ENCODE data around the gene TMEM106C. TPM values are rescaled to one million over a fixed set of nuclear protein-coding genes. Genes with fewer than 3 reads are reported as not detected.

TMEM106C gene
- total RNA-seq, 1 donor from 2014 or later = 139 TPM

DNA sequence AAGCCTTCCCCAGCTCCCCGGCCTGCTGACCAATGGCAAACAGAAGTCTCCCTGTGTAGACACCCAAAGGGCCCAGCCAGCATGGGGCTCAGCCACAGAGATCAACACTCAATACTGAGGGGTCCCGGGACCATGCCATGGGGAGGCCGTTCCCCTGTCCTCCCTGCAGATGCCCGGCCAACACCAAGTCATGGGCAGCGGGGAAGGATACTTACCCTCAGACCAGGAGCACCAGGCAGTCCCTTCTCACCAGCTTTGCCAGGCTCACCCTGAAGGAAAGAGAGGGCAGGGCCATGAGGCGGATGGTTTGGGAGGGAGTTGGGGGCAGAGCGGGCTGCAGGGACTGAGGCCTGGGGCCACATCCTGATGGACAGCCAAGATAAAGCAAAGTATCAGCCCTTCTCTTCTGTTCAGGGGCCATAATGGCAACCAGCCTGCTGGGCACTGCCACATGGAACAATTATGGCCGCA is 21.0 kb downstream of the TMEM106C start:
- no peak overlapping the region for H3K4me3 Mint-ChIP-seq
- no peak for DNase-seq (ENCODE audit: low spot score)
- no peaks in the 10 kb centered on the region for H3K4me1 Mint-ChIP-seq (ENCODE audit: low read depth)
- H3K9me3 Mint-ChIP-seq = no peaks in the 10 kb centered on the region
- H3K27ac Mint-ChIP-seq = no peak overlapping the region
- intact Hi-C loops (cut with micrococcal nuclease) = no loop called here
- H3K36me3 Mint-ChIP-seq (ENCODE audit: low read depth) = no peaks in the 10 kb centered on the region
- H3K27me3 Mint-ChIP-seq (ENCODE audit: insufficient read depth) = peaks cover 29% of the 10 kb centered on the region

- no peak for DNase-seq (ENCODE audit: low spot score)
- H3K9me3 Mint-ChIP-seq = no peaks in the 10 kb centered on the region
- peaks cover 11% of the 10 kb centered on the region for H3K4me1 Mint-ChIP-seq (ENCODE audit: low read depth)
These were observed 22.3 kb downstream of the TMEM106C start for GRCh38 chr12:47985596-47986290.

GRCh38 chr12:47986291-47986660 is 22.9 kb downstream of the TMEM106C start:
- Mint-ChIP-seq H3K27me3 (ENCODE audit: insufficient read depth) (peaks cover 41% of the 10 kb centered on the region), H3K36me3 (ENCODE audit: low read depth) (no peaks in the 10 kb centered on the region), H3K4me3 (no peak overlapping the region), H3K9me3 (no peaks in the 10 kb centered on the region), H3K27ac (no peak overlapping the region), H3K4me1 (ENCODE audit: low read depth) (peaks cover 17% of the 10 kb centered on the region)
- intact Hi-C loops (cut with micrococcal nuclease) = no loop called here
- no peak for DNase-seq (ENCODE audit: low spot score)

More at GRCh38 chr12:47985596-47986290, 22.3 kb downstream of the TMEM106C start:
- Mint-ChIP-seq H3K27ac (no peak overlapping the region), H3K4me3 (no peak overlapping the region), H3K27me3 (ENCODE audit: insufficient read depth) (peaks cover 36% of the 10 kb centered on the region), H3K36me3 (ENCODE audit: low read depth) (no peaks in the 10 kb centered on the region)
- intact Hi-C loops (cut with micrococcal nuclease) = no loop called here

DNA sequence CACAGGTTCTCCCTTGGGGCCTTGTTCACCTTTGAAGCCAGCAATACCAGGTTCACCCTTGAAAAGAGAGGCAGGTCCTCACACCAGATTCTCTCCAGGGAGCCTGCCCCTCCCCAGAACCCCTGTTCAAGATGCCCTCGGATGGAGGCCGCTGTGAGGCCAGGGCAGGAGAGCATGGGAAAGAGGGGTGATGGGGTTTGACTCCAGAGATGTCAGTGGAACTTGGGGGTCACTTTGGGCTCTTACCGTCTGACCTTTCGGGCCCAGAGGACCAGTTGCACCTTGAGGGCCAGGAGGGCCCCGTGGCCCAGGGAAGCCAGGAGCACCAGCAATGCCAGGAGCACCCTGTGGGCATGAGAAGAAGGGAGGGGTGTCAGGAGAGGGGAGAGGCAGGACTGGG is 23.4 kb downstream of the TMEM106C start:
- peaks cover 45% of the 10 kb centered on the region for H3K27me3 Mint-ChIP-seq (ENCODE audit: insufficient read depth)
- intact Hi-C loops (cut with micrococcal nuclease) = no loop called here
- no peaks in the 10 kb centered on the region for H3K36me3 Mint-ChIP-seq (ENCODE audit: low read depth)
- no peak overlapping the region for H3K4me3 Mint-ChIP-seq
- H3K27ac Mint-ChIP-seq = no peak overlapping the region
- DNase-seq (ENCODE audit: low spot score) = no peak
- H3K9me3 Mint-ChIP-seq = no peaks in the 10 kb centered on the region
- peaks cover 17% of the 10 kb centered on the region for H3K4me1 Mint-ChIP-seq (ENCODE audit: low read depth)

- Mint-ChIP-seq H3K4me3 (no peak overlapping the region), H3K9me3 (no peaks in the 10 kb centered on the region), H3K27me3 (ENCODE audit: insufficient read depth) (peaks cover 52% of the 10 kb centered on the region), H3K36me3 (ENCODE audit: low read depth) (no peaks in the 10 kb centered on the region), H3K4me1 (ENCODE audit: low read depth) (peaks cover 17% of the 10 kb centered on the region), H3K27ac (no peak overlapping the region)
- DNase-seq (ENCODE audit: low spot score) = no peak
- intact Hi-C loops (cut with micrococcal nuclease) = no loop called here
These were observed 24.1 kb downstream of the TMEM106C start for GRCh38 chr12:47987411-47988072.

- no peak overlapping the region for H3K27ac Mint-ChIP-seq
- H3K9me3 Mint-ChIP-seq = no peaks in the 10 kb centered on the region
- peaks cover 17% of the 10 kb centered on the region for H3K4me1 Mint-ChIP-seq (ENCODE audit: low read depth)
- H3K27me3 Mint-ChIP-seq (ENCODE audit: insufficient read depth) = peaks cover 53% of the 10 kb centered on the region
- intact Hi-C loops (cut with micrococcal nuclease) = no loop called here
- DNase-seq (ENCODE audit: low spot score) = no peak
- no peaks in the 10 kb centered on the region for H3K36me3 Mint-ChIP-seq (ENCODE audit: low read depth)
- no peak overlapping the region for H3K4me3 Mint-ChIP-seq
These were observed 25.0 kb downstream of the TMEM106C start for GRCh38 chr12:47988073-47989022.

DNA sequence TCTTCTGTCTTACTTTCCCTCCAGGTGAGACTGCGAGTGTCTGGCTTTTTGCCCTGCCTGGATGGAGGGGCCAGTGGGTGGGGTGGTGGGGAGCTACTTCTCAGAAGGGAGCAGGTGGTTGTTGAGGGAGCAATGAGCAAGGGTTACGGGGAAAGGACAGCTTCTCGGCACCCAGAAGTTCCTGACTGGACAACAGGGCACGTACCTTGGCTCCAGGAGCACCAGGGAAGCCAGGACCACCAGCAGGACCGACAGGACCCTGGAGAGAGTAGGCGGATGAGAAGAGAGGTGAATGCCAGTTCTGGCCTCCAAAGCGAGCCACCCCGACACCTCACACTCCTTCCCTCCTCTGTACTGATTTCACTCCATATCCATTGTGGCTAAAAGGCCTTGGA is 25.6 kb downstream of the TMEM106C start:
- H3K27me3 Mint-ChIP-seq (ENCODE audit: insufficient read depth) = peaks cover 57% of the 10 kb centered on the region
- H3K36me3 Mint-ChIP-seq (ENCODE audit: low read depth) = no peaks in the 10 kb centered on the region

DNA sequence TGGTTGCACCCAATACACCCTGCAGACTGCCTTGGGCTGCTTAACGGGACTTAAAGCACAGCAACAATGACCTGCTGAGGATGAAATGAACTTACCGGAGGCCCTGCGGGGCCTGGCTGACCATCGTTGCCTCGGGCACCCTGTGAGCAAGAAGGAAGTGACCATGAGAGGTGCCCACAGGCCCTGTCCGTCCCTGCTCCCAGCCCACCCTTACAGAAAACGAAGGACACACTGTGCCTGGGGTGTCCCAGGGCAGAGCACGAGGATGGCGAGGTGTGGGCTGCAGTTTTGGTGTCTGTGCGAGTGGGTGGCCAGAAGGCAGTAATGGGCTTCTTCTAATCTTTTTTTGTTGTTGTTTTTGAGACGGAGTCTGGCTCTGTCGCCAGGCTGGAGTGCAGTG is 26.3 kb downstream of the TMEM106C start:
- no peaks in the 10 kb centered on the region for H3K36me3 Mint-ChIP-seq (ENCODE audit: low read depth)
- peak overlapping the region; percentile 34 for H3K27ac Mint-ChIP-seq
- DNase-seq (ENCODE audit: low spot score) = no peak
- no peak overlapping the region for H3K4me3 Mint-ChIP-seq
- intact Hi-C loops (cut with micrococcal nuclease) = loop anchor here (1.0 kb wide), 1 partner anchor 26 kb away; the partner anchor contains the start of gene TMEM106C
- peaks cover 63% of the 10 kb centered on the region for H3K27me3 Mint-ChIP-seq (ENCODE audit: insufficient read depth)
- no peaks in the 10 kb centered on the region for H3K9me3 Mint-ChIP-seq
- peaks cover 17% of the 10 kb centered on the region for H3K4me1 Mint-ChIP-seq (ENCODE audit: low read depth)

More for the DNA sequence above, 25.6 kb downstream of the TMEM106C start:
- H3K4me3 Mint-ChIP-seq = no peak overlapping the region
- peaks cover 17% of the 10 kb centered on the region for H3K4me1 Mint-ChIP-seq (ENCODE audit: low read depth)
- intact Hi-C loops (cut with micrococcal nuclease) = no loop called here
- DNase-seq (ENCODE audit: low spot score) = no peak
- H3K27ac Mint-ChIP-seq = no peak overlapping the region
- no peaks in the 10 kb centered on the region for H3K9me3 Mint-ChIP-seq

DNA sequence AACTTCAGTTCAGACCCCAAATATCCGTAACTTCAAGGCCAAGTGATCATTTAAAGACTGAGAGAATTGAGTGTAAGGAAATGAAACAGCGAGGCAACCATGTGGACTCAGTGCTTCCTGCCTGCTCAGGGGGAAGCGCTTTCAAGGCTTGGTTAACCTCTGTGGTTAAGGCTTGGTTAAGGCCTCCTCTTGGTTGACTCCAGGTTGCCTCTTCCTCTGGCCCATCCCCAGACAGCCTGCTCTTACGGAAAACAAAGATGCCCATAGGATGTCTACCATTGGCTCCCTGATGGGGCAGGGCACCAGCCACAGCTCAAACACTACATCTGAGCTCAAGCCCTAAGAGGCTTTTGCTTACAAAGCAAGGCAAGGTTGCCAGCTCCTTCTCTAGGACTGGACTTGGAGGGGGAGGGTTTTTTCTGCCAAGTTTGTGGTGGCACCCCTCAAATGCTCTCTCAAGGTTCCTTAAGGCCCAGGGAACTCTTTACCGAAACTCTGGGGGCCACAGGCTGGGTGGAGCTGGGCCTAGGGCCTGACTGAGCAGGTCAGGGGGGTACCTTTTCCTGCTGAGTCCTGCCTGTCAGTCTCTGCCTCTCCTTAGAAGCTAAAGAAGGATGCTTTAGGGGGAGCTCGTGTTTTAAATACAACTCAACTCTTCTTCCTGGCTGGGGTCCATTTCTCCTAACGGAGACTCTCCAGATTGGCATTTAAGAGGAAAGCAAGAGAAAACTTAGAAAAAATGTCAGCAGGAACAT is 27.1 kb downstream of the TMEM106C start:
- H3K36me3 Mint-ChIP-seq (ENCODE audit: low read depth) = no peaks in the 10 kb centered on the region
- H3K27me3 Mint-ChIP-seq (ENCODE audit: insufficient read depth) = peaks cover 66% of the 10 kb centered on the region
- no peaks in the 10 kb centered on the region for H3K9me3 Mint-ChIP-seq
- peaks cover 17% of the 10 kb centered on the region for H3K4me1 Mint-ChIP-seq (ENCODE audit: low read depth)
- intact Hi-C loops (cut with micrococcal nuclease) = loop anchor here (1.0 kb wide), 1 partner anchor 27 kb away; the partner anchor contains the start of gene TMEM106C
- DNase-seq (ENCODE audit: low spot score) = peak; percentile 64
- H3K27ac Mint-ChIP-seq = peak overlapping the region; percentile 15
- H3K4me3 Mint-ChIP-seq = no peak overlapping the region

GRCh38 chr12:47991106-47992061 is 28.0 kb downstream of the TMEM106C start:
- Mint-ChIP-seq H3K4me1 (ENCODE audit: low read depth) (peaks cover 17% of the 10 kb centered on the region), H3K9me3 (no peaks in the 10 kb centered on the region), H3K27ac (no peak overlapping the region), H3K36me3 (ENCODE audit: low read depth) (no peaks in the 10 kb centered on the region), H3K27me3 (ENCODE audit: insufficient read depth) (peaks cover 68% of the 10 kb centered on the region), H3K4me3 (no peak overlapping the region)
- intact Hi-C loops (cut with micrococcal nuclease) = no loop called here
- no peak for DNase-seq (ENCODE audit: low spot score)

GRCh38 chr12:47992776-47993175 is 29.4 kb downstream of the TMEM106C start:
- intact Hi-C loops (cut with micrococcal nuclease) = no loop called here

More at GRCh38 chr12:47992776-47993175, 29.4 kb downstream of the TMEM106C start:
- Mint-ChIP-seq H3K27me3 (ENCODE audit: insufficient read depth) (peaks cover 72% of the 10 kb centered on the region), H3K4me1 (ENCODE audit: low read depth) (peaks cover 17% of the 10 kb centered on the region), H3K36me3 (ENCODE audit: low read depth) (no peaks in the 10 kb centered on the region), H3K27ac (no peak overlapping the region), H3K4me3 (no peak overlapping the region), H3K9me3 (no peaks in the 10 kb centered on the region)
- no peak for DNase-seq (ENCODE audit: low spot score)

Data from activated T-helper 1 cell treated with anti-CD3 and anti-CD28 coated beads, Interleukin-12 subunit alpha, Interleukin-12 subunit beta, Interleukin-2, Interleukin-4 antibody, amounts not matched to agents 30 ng/mL and 10 ng/mL and 1 ng/mL, durations not matched to agents 14 hours and 24 hours and 36 hours (primary cell).